H9 (cell line): ENCODE data around the gene INPP5B. TPM values are rescaled to one million over a fixed set of nuclear protein-coding genes. Genes with fewer than 3 reads are reported as not detected.

Experiments
- DNase-seq: peaks from one replicate; pipeline ENCODE4 v3.0.0-alpha.2; 2017
- H2AFZ ChIP-seq: one replicate; pipeline ENCODE4 v1.6.1; 2013; ENCODE audit warnings: mild to moderate bottlenecking, low read length, control low read depth, moderate library complexity
- H2AK5ac ChIP-seq: 2 replicates; pipeline ENCODE4 v1.6.1; 2013; ENCODE audit warnings: low read length, control low read depth, mixed read lengths; ENCODE audit not compliant: insufficient read length
- H2BK120ac ChIP-seq: one replicate; pipeline ENCODE4 v1.6.1; 2013; ENCODE audit warnings: low read depth, mild to moderate bottlenecking, low read length, control low read depth, inconsistent platforms; ENCODE audit not compliant: poor library complexity, severe bottlenecking
- H2BK12ac ChIP-seq: 2 replicates; pipeline ENCODE4 v1.6.1; 2013; ENCODE audit warnings: low read length, control low read depth, mixed read lengths, low read depth; ENCODE audit not compliant: insufficient read length
- H2BK15ac ChIP-seq: 2 replicates; pipeline ENCODE4 v1.6.1; 2013; ENCODE audit warnings: low read depth, low read length, control low read depth
- H2BK20ac ChIP-seq: one replicate; pipeline ENCODE4 v1.6.1; 2013; ENCODE audit warnings: low read depth, mild to moderate bottlenecking, low read length, control low read depth, inconsistent platforms; ENCODE audit not compliant: poor library complexity, severe bottlenecking
- H2BK5ac ChIP-seq: 2 replicates; pipeline ENCODE4 v1.6.1; 2013; ENCODE audit warnings: low read length, control low read depth, mixed read lengths; ENCODE audit not compliant: insufficient read length
- H3K14ac ChIP-seq: 2 replicates; pipeline ENCODE4 v1.6.1; 2013; ENCODE audit warnings: low read length, control low read depth; ENCODE audit not compliant: insufficient read depth
- H3K18ac ChIP-seq: 2 replicates; pipeline ENCODE4 v1.6.1; 2013; ENCODE audit warnings: low read depth, mild to moderate bottlenecking, mixed read lengths, low read length, control low read depth; ENCODE audit not compliant: insufficient read length
- H3K23ac ChIP-seq: 2 replicates; pipeline ENCODE4 v1.6.1; 2013; ENCODE audit warnings: low read length, control low read depth, mixed read lengths, low read depth; ENCODE audit not compliant: insufficient read length
- H3K23me2 ChIP-seq: 2 replicates; pipeline ENCODE4 v1.6.1; 2013; ENCODE audit warnings: low read depth, mild to moderate bottlenecking, mixed read lengths, low read length, control low read depth; ENCODE audit not compliant: insufficient read length, poor library complexity, severe bottlenecking
- H3K27ac ChIP-seq: 2 replicates; pipeline ENCODE4 v1.5.1; 2013; ENCODE audit warnings: low read length, control low read depth, mixed read lengths, low read depth; ENCODE audit not compliant: insufficient read length
- H3K27me3 ChIP-seq: 2 replicates; pipeline ENCODE4 v1.6.1; 2013; ENCODE audit warnings: low read length, control low read depth, inconsistent platforms; ENCODE audit not compliant: insufficient read depth
- H3K4ac ChIP-seq: 2 replicates; pipeline ENCODE4 v1.6.1; 2013; ENCODE audit warnings: low read depth, mild to moderate bottlenecking, control low read depth, inconsistent platforms, low read length, moderate library complexity
- H3K4me1 ChIP-seq: 2 replicates; pipeline ENCODE4 v1.6.1; 2013; ENCODE audit warnings: low read length, control low read depth, inconsistent platforms; ENCODE audit not compliant: insufficient read depth
- H3K4me2 ChIP-seq: 2 replicates; pipeline ENCODE4 v1.6.1; 2013; ENCODE audit warnings: low read length, control low read depth, mixed read lengths; ENCODE audit not compliant: insufficient read length, insufficient read depth
- H3K56ac ChIP-seq: 2 replicates; pipeline ENCODE4 v1.6.1; 2013; ENCODE audit warnings: low read depth, mild to moderate bottlenecking, mixed read lengths, low read length, control low read depth; ENCODE audit not compliant: insufficient read length
- H3K79me1 ChIP-seq: 2 replicates; pipeline ENCODE4 v1.6.1; 2013; ENCODE audit warnings: low read depth, mild to moderate bottlenecking, moderate library complexity, low read length, control low read depth, inconsistent platforms; ENCODE audit not compliant: insufficient read depth, poor library complexity, severe bottlenecking
- H3K79me2 ChIP-seq: 2 replicates; pipeline ENCODE4 v1.6.1; 2013; ENCODE audit warnings: low read length, control low read depth, inconsistent platforms; ENCODE audit not compliant: insufficient read depth
- H3K9ac ChIP-seq: 2 replicates; pipeline ENCODE4 v1.6.1; 2013; ENCODE audit warnings: low read length, control low read depth, mixed read lengths; ENCODE audit not compliant: insufficient read length; ENCODE audit errors: extremely low read depth
- H3K9me3 ChIP-seq: one replicate; pipeline ENCODE4 v1.6.1; 2013; ENCODE audit warnings: low read depth, low read length, inconsistent platforms; ENCODE audit not compliant: control insufficient read depth
- H3T11ph ChIP-seq: one replicate; pipeline ENCODE4 v1.6.1; 2013; ENCODE audit warnings: mild to moderate bottlenecking, low read length, control low read depth, inconsistent platforms
- H4K20me1 ChIP-seq: one replicate; pipeline ENCODE4 v1.6.1; 2013; ENCODE audit not compliant: control insufficient read depth, insufficient read length, insufficient read depth
- H4K5ac ChIP-seq: 2 replicates; pipeline ENCODE4 v1.6.1; 2013; ENCODE audit warnings: low read depth, mild to moderate bottlenecking, mixed read lengths, low read length, control low read depth; ENCODE audit not compliant: insufficient read length
- H4K8ac ChIP-seq: replicated peaks from 2 replicates; pipeline ENCODE4 v1.6.1; 2013; ENCODE audit warnings: low read length, control low read depth, mixed read lengths, low read depth; ENCODE audit not compliant: insufficient read length
- H4K91ac ChIP-seq: 2 replicates; pipeline ENCODE4 v1.6.1; 2013; ENCODE audit warnings: low read depth, mild to moderate bottlenecking, moderate library complexity, mixed read lengths, low read length, control low read depth; ENCODE audit not compliant: insufficient read length
- H3K27ac Mint-ChIP-seq, 3 experiments: 2 replicates in 2 of 3; 3 replicates in 1 of 3; pipeline ENCODE4 v1.8.0; 2020 to 2021; ENCODE audit warnings: mixed read lengths in 3 of 3, mild to moderate bottlenecking in 1 of 3, moderate library complexity in 1 of 3
- H3K27me3 Mint-ChIP-seq: 2 replicates; pipeline ENCODE4 v1.8.0; 2021; ENCODE audit warnings: low read depth, mild to moderate bottlenecking, moderate library complexity, mixed read lengths
- H3K36me3 Mint-ChIP-seq, 3 experiments: 2 replicates in 2 of 3; 3 replicates in 1 of 3; pipeline ENCODE4 v1.8.0; 2020 to 2021; ENCODE audit warnings: low read depth in 3 of 3, mixed read lengths in 3 of 3; ENCODE audit not compliant: insufficient read depth in 1 of 3
- H3K4me1 Mint-ChIP-seq, 2 experiments: 2 replicates each; pipeline ENCODE4 v1.8.0; 2020; ENCODE audit warnings: mixed read lengths in 2 of 2
- H3K4me3 Mint-ChIP-seq, 2 experiments: 2 replicates in 1 of 2; 3 replicates in 1 of 2; pipeline ENCODE4 v1.8.0; 2020 to 2021; ENCODE audit warnings: mild to moderate bottlenecking in 2 of 2, mixed read lengths in 2 of 2, moderate library complexity in 1 of 2
- H3K9me3 Mint-ChIP-seq, 2 experiments: 2 replicates in 1 of 2; 3 replicates in 1 of 2; pipeline ENCODE4 v1.8.0; 2020; ENCODE audit warnings: mild to moderate bottlenecking in 2 of 2, mixed read lengths in 2 of 2, moderate library complexity in 1 of 2
- CTCF ChIP-seq: fragments of 200-600 bp; sonication (generic); conservative IDR thresholded peaks from 3 replicates; pipeline ENCODE4 v1.8.0; 2021; ENCODE audit warnings: antibody characterized with exemption, mild to moderate bottlenecking
- WGBS: extraction: QIAGEN DNeasy Blood & Tissue Kit; methylation state at CpG from one replicate; pipeline ENCODE4 v1.1.7; 2013; ENCODE audit warnings: missing lambda C conversion rate, low lambda C conversion rate, mixed read lengths; ENCODE audit not compliant: insufficient read length; ENCODE audit errors: extremely low coverage; 5-methylcytosine and 5-hydroxymethylcytosine counted together
- total RNA-seq: library from RNA; stranded (reverse); gene quantifications from 2 replicates; pipeline ENCODE4 v1.2.1, GENCODE V29; 2021

INPP5B gene
- total RNA-seq, 1 experiment from 2014 or later: 28.2 TPM

- Histone ChIP-seq H4K91ac (no peak overlapping the region), H3K4me1 (no peaks in the 10 kb centered on the region), H3K4ac (no peak overlapping the region), H3K23me2 (no peaks in the 10 kb centered on the region), H3K79me2 (no peaks in the 10 kb centered on the region), H3K79me1 (no peaks in the 10 kb centered on the region), H2AK5ac (no peak overlapping the region), H4K20me1 (no peaks in the 10 kb centered on the region), H4K5ac (no peak overlapping the region), H3K14ac (no peak overlapping the region), H2AFZ (no peak overlapping the region), H2BK120ac (no peak overlapping the region), H3T11ph (no peak overlapping the region), H2BK20ac (no peak overlapping the region), H3K9me3 (no peaks in the 10 kb centered on the region), H2BK12ac (no peak overlapping the region), H3K27ac (no peak overlapping the region), H3K18ac (no peak overlapping the region), H3K23ac (no peak overlapping the region), H2BK15ac (no peak overlapping the region), H2BK5ac (no peak overlapping the region), H3K9ac (no peak overlapping the region), H4K8ac (no peak overlapping the region), H3K27me3 (no peaks in the 10 kb centered on the region), H3K56ac (no peak overlapping the region), H3K4me2 (no peak overlapping the region)
- Mint-ChIP-seq H3K4me3 (no peak overlapping the region), H3K27ac (no peak overlapping the region), H3K4me1 (no peaks in the 10 kb centered on the region), H3K9me3 (no peaks in the 10 kb centered on the region), H3K36me3 (peaks cover 14 to 49% (median 32%) of the 10 kb centered on the region in 3 experiments; a peak in 6 of 7 replicates), H3K27me3 (no peaks in the 10 kb centered on the region)
- DNase-seq: no peak
- no CpG with 5 or more reads among the region's 2 CpGs for WGBS
- no peak for TF ChIP-seq CTCF
These were observed 122.9 kb downstream of the INPP5B start for GRCh38 chr1:37824001-37824400.
